SW 1271 (cell line): ENCODE measurements around the gene BBOF1.
"Not testable (repeated sequence)": the region's sequence is repeated elsewhere in the genome, so short reads cannot be mapped to it uniquely, and the experiment has no call there.

ENCODE experiments used
- DNase-seq, 2 experiments: peaks; one replicate each; lab custom pipeline; 2025; lab: John Stamatoyannopoulos, UW

The BBOF1 gene

GRCh38 chr14:74018586-74019407, at the start of gene BBOF1, which contains the start of gene ENTPD5:
TSS of gene BBOF1 (plus strand) at chr14:74019349. CDS start at chr14:74019479, 130 bp downstream.
TSS of gene ENTPD5 (minus strand) at chr14:74019288. CDS start at chr14:73988102, 31,186 bp downstream.
- DNase-seq, result peak; percentile 58 to 83

GRCh38 chr14:73973497-73973896, 45.7 kb upstream of the BBOF1 start:
- no peak for DNase-seq

GRCh38 chr14:73976125-73976524, 43.0 kb upstream of the BBOF1 start:
- DNase-seq, result no peak

GRCh38 chr14:73977896-73978295, 41.3 kb upstream of the BBOF1 start:
- DNase-seq, result no peak

GRCh38 chr14:73988065-73988464, 31.1 kb upstream of the BBOF1 start:
- no peak for DNase-seq

- DNase-seq, result not testable (repeated sequence)
These were observed 30.5 kb upstream of the BBOF1 start for GRCh38 chr14:73988656-73989055.

- no peak for DNase-seq
These were observed 28.1 kb upstream of the BBOF1 start for GRCh38 chr14:73991092-73991491.

- DNase-seq, result not testable (repeated sequence)
These were observed 24.2 kb upstream of the BBOF1 start for GRCh38 chr14:73994926-73995325.

- no peak for DNase-seq
These were observed 23.2 kb upstream of the BBOF1 start for GRCh38 chr14:73995977-73996378.

GRCh38 chr14:73996731-73997107, 22.4 kb upstream of the BBOF1 start:
- no peak for DNase-seq

- no peak for DNase-seq
These were observed 21.8 kb upstream of the BBOF1 start for GRCh38 chr14:73997108-73997943.

GRCh38 chr14:73997944-73998447, 21.2 kb upstream of the BBOF1 start:
- no peak for DNase-seq

GRCh38 chr14:73998726-73999125, 20.4 kb upstream of the BBOF1 start:
- no peak for DNase-seq

GRCh38 chr14:74005664-74006063, 13.5 kb upstream of the BBOF1 start:
- DNase-seq, result not testable (repeated sequence)

GRCh38 chr14:74008843-74009499, 10.2 kb upstream of the BBOF1 start:
- DNase-seq, result no peak

GRCh38 chr14:74014299-74014698, 4.8 kb upstream of the BBOF1 start:
- no peak for DNase-seq

- no peak for DNase-seq
These were observed 4.0 kb upstream of the BBOF1 start for GRCh38 chr14:74015176-74015575.

- DNase-seq, result no peak
These were observed 3.2 kb upstream of the BBOF1 start for GRCh38 chr14:74015963-74016362.

- peak in 1 of 2 experiments; percentile 72 for DNase-seq
These were observed 969 bp upstream of the BBOF1 start for GRCh38 chr14:74018174-74018585.

GRCh38 chr14:74019408-74020137, 424 bp downstream of the BBOF1 start:
- no peak for DNase-seq

- DNase-seq, result no peak
These were observed 3.2 kb downstream of the BBOF1 start for GRCh38 chr14:74022346-74022745.
